Urinary bladder (tissue), 4 donors: ENCODE data around the gene MORC2. TPM values are rescaled to one million over a fixed set of nuclear protein-coding genes. Genes with fewer than 3 reads are reported as not detected.

Experiments
- DNase-seq: peaks from one replicate; pipeline ENCODE4 v3.0.0-alpha.2; 2015; ENCODE audit errors: extremely low spot score
- H3K27ac ChIP-seq: one replicate; pipeline ENCODE4 v1.5.1; 2013; ENCODE audit warnings: low read depth, mild to moderate bottlenecking, moderate library complexity
- H3K36me3 ChIP-seq: one replicate; pipeline ENCODE4 v1.6.1; 2013; ENCODE audit warnings: mild to moderate bottlenecking, moderate library complexity; ENCODE audit not compliant: insufficient read depth
- H3K4me1 ChIP-seq: one replicate; pipeline ENCODE4 v1.6.1; 2013; ENCODE audit warnings: mild to moderate bottlenecking, moderate library complexity; ENCODE audit not compliant: insufficient read depth
- H3K4me3 ChIP-seq: one replicate; pipeline ENCODE4 v1.5.1; 2013; ENCODE audit warnings: low read depth, low read length
- WGBS: extraction: QIAGEN DNeasy Blood & Tissue Kit; methylation state at CpG from one replicate; pipeline ENCODE4 v1.1.7; 2013; 5-methylcytosine and 5-hydroxymethylcytosine counted together
- polyA plus RNA-seq: library from polyadenylated mRNA; stranded (reverse); fragments of 200-250 nt; gene quantifications from one replicate; pipeline ENCODE4 v1.2.3, GENCODE V29; 2013
- total RNA-seq: library from RNA; depleted of rRNA; stranded (reverse); fragments of >200 nt; gene quantifications from one replicate; pipeline ENCODE4 v1.2.3, GENCODE V29; 2014
- donor health status: healthy with polysubstance abuse.
- donor health status: healthy.

Gene MORC2
- total and polyA plus RNA-seq, 2 donors, result 18.1 to 21.7 TPM

- Histone ChIP-seq H3K36me3 (no peaks in the 10 kb centered on the region), H3K27ac (no peak overlapping the region), H3K4me1 (no peaks in the 10 kb centered on the region), H3K4me3 (no peak overlapping the region)
- 95% methylated on average over 7 of the region's 7 CpGs for WGBS
- no peak for DNase-seq
Observed at GRCh38 chr22:30883586-30884145, 84.9 kb downstream of the MORC2 start.

DNA sequence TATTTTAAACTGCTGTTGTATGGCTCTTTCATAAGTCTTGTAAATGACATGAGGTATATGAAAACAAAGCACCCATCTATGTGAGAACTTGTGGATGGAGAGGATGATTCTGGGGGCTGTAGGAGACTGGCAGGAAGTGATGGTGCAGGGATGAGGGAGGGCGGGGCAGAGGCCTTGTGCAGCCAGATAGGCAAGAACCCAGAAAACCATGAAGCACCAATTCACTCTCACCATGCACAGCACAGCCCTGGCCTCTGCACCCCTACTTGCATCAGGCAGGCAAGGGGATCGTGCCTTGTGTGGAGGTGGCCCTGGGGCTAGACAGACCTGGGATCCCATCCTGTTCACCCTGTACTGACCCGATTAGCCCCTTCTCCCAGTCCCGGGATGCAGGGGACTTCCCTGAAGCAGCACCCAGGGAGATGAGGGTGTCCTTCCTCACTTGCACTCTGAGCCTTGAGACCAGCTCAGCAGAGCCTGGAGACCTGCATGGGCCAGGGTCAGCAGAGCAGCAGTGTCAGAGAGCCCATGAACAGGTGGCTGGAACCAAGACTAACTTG lies 85.5 kb downstream of the MORC2 start:
- Histone ChIP-seq H3K4me1 (no peaks in the 10 kb centered on the region), H3K27ac (no peak overlapping the region), H3K36me3 (no peaks in the 10 kb centered on the region), H3K4me3 (no peak overlapping the region)
- DNase-seq, result no peak
- WGBS, result 94% methylated on average over 4 of the region's 4 CpGs

DNA sequence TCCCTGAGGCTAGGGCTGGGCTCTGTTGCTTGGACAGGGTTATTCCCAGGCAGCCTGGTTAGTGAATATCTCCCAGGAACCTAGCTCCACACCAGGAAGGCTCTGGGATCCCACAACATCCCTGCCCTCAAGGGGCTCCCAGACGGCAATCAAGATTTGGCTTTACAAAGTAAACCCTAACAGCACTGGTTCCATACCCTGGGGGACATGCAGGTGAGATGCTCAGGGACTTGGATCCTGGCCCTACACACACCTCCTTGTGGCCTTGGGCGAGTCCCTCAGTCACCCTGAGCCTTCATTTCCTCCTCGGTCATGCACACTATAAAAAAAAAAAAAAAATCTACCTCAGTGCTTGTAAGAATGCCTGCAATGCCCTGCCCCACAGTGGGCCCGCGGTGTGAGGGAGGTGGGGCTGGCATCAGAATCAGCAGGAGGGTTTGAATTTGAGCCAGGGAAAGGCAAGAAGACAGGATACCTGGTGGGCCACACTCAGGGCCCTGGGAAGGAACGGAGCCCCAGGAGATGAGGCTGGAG lies 86.3 kb downstream of the MORC2 start:
- H3K4me1 ChIP-seq, result no peaks in the 10 kb centered on the region
- H3K4me3 ChIP-seq, result no peak overlapping the region
- no peak for DNase-seq
- H3K27ac ChIP-seq, result no peak overlapping the region
- 86% methylated on average over 6 of the region's 6 CpGs for WGBS
- no peaks in the 10 kb centered on the region for H3K36me3 ChIP-seq

DNA sequence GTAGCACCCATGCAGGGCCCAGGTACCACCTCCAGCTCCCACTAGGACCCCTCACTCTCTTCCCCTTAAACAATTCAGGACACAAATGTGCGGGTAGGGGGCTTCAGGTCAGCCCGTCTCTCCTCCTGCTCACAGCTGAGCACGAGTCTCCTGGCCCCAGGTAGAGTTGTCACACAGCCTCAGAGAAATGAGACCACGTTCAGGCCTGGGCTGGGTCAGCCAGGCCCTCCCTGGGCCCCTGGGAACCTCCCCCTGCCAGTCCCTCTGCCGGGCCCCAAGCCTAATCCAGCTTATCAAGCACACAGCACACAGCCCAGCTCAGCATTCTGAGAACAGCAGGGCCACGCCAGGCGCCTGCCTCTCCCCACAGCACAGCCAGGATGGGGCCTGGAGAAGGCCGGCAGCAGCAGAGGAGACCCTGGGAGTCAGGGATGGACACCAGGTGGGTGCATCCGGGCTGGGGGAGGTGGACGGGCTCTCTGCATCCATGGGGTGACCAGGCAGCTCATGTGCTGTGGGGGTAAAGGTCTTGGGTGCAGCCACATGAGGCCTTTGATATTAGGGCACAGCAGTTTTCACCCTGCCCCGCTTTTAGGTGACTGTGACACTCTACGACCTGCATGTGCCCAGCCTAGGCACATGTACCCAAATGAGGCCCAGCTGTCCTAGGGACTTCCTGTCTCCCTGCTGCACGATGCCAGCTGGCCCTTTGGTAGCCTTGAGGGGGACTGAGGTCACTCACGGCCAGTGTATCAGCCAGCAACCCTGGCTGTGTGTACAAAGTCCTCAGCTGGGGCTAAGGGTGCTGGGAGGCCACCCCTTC lies 87.0 kb downstream of the MORC2 start:
- H3K4me1 ChIP-seq, result no peaks in the 10 kb centered on the region
- H3K36me3 ChIP-seq, result no peaks in the 10 kb centered on the region
- 61% methylated on average over 14 of the region's 14 CpGs for WGBS
- H3K4me3 ChIP-seq, result no peak overlapping the region
- DNase-seq, result no peak
- H3K27ac ChIP-seq, result no peak overlapping the region

DNA sequence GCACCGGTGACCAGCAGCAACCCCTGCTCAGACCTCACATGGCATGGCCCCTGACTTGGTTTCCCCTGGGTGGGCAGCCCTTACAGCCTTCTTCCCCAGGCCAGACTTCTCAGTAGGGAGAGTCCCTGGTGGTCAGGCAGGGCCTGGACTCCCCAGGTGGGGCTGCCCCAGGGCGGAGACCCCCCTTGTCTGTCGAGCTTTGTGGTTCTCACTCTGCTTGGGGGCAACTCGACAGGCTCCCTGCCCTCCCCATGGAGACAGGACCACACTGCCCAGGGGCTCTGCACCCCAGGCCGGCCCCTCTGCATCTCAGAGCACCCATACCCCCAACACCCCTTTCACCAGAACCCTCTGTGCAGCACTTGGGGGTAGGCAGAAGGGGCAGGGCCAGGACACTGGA lies 87.7 kb downstream of the MORC2 start:
- H3K27ac ChIP-seq, result no peak overlapping the region
- no peaks in the 10 kb centered on the region for H3K4me1 ChIP-seq
- 95% methylated on average over 5 of the region's 5 CpGs for whole genome bisulfite sequencing
- no peak overlapping the region for H3K4me3 ChIP-seq
- H3K36me3 ChIP-seq, result no peaks in the 10 kb centered on the region
- no peak for DNase-seq

- Histone ChIP-seq H3K27ac (no peak overlapping the region), H3K4me1 (no peaks in the 10 kb centered on the region), H3K4me3 (no peak overlapping the region), H3K36me3 (no peaks in the 10 kb centered on the region)
- DNase-seq, result no peak
- 96% methylated on average over 8 of the region's 8 CpGs for WGBS
Observed at GRCh38 chr22:30880181-30880601, 88.4 kb downstream of the MORC2 start.

- no peaks in the 10 kb centered on the region for H3K36me3 ChIP-seq
- no peak overlapping the region for H3K4me3 ChIP-seq
- H3K27ac ChIP-seq, result no peak overlapping the region
- 63% methylated on average over 8 of the region's 8 CpGs for WGBS
- no peaks in the 10 kb centered on the region for H3K4me1 ChIP-seq
- no peak for DNase-seq
Observed at GRCh38 chr22:30879415-30879797, 89.2 kb downstream of the MORC2 start.

DNA sequence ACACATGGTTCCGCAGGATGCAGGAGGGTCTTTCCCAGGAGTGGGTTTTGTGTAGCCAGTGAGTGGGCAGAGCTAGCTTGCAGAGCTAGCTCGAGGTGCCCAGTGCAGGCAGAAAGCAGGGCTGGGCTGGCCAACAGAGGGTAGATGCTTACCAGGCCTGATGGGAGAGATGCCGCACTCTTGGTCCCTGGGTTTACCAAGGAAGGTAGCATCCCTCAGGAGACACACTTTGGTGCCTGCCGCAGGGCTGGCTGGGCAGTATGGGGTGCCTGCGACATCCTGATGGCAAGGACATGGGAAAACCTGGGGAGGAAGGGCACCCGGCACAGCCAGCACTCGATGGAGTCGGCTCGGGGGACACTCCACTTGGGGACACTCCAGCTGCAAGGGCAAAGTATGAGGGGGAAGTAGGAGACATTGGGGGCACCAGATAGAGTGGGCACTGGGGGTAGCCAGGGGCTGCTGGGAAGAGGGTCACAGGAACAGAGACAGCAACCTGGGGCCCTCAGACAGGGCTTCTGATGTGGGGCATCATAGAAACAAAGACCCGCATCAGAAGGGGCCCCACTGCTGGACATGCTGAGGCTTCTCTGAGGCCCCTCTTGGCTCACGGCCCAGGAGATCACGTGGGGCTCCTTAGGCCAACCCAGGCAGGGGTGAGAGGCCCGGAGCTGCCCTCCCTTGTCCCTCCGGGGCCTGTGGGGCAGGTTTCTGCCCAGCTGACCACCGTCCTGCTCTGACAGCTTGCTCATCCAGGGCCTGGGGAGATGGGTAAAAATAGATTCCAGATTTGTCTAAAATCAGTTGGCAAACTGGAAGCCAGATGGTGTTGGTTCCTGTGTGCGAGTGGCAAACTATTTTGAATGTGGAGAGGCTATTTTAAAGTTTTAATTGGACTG lies 89.8 kb downstream of the MORC2 start:
- no peak for DNase-seq

DNA sequence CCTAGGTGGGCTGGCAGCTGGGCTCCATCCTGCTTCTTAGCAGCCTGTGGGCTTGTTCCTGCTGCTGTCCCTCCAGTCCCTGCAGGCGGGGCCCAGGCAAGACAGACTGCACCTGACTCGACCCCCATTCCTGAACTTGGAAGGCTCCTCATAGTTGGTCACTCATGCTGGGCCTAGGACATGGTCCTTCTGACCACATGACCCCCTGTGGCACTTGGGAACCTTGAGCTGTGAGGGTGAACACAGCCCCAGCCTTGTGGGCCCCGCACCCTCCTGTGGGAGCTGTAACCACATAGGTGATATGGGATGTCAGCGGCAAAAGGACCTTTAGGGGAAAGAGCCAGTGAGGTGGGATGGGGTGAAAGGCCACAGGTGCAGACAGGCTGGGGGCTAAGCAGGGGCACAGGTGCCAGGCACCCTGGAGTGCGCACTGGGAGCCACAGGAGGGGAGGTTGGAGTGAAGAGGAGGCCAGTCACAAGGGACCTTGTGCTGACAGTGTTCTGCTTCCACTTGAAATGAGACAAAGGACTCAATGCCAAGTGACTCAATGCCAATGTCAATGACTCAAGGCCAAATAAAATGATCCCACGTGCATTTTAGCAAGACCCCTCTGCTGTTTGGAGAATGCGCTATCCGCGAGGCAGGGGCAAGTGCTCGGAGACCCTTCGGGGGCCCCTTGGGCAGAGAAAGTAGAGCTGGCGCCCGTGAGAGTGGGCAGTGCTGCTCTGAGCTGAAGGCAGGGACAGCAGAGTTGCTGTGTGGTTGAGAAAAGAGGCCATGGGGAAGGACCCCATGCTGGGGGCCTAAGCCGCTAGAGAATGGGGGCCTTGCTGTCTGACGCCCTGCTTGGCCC lies 90.7 kb downstream of the MORC2 start:
- DNase-seq, result no peak

More for the DNA sequence above, 89.8 kb downstream of the MORC2 start:
- no peak overlapping the region for H3K4me3 ChIP-seq
- H3K36me3 ChIP-seq, result no peaks in the 10 kb centered on the region
- H3K27ac ChIP-seq, result no peak overlapping the region
- H3K4me1 ChIP-seq, result no peaks in the 10 kb centered on the region
- 67% methylated on average over 16 of the region's 16 CpGs for WGBS

DNA sequence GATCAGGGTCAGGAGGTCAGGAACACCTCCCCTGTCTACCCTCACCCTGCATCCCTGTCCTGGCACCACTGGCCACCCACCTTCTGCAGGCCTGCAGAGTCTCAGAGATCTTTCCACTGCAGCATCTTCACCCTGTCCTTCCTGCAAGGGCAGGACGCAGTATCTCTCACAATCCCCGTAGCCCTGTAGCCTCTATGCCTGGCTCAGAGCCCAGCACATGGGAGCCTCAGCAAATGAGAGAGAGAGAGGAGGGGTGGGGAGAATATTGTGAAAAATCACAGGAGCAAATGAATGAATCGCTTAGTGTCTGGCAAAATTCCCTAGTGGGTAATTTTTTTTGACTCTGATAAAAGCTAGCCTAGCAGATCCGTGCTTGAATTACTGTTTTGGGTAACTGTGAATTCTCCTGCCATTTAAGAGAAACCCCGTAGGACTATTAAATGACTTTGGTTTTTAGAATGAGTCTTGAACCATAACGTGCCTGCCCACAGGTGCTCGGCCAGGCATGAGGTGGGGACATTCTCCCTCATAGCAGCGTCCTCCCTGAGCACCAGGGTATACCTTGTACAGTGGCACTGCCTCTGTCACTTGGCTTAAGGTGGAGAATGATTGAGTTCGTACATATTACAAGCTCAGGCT lies 91.5 kb downstream of the MORC2 start:
- no peak overlapping the region for H3K4me3 ChIP-seq
- DNase-seq, result peak; percentile 62
- WGBS, result 33% methylated on average over 9 of the region's 9 CpGs
- H3K27ac ChIP-seq, result no peak overlapping the region
- H3K4me1 ChIP-seq, result no peaks in the 10 kb centered on the region
- H3K36me3 ChIP-seq, result no peaks in the 10 kb centered on the region

More for the DNA sequence above, 90.7 kb downstream of the MORC2 start:
- WGBS, result 89% methylated on average over 15 of the region's 15 CpGs
- H3K36me3 ChIP-seq, result no peaks in the 10 kb centered on the region
- no peak overlapping the region for H3K4me3 ChIP-seq
- H3K4me1 ChIP-seq, result no peaks in the 10 kb centered on the region
- H3K27ac ChIP-seq, result no peak overlapping the region

DNA sequence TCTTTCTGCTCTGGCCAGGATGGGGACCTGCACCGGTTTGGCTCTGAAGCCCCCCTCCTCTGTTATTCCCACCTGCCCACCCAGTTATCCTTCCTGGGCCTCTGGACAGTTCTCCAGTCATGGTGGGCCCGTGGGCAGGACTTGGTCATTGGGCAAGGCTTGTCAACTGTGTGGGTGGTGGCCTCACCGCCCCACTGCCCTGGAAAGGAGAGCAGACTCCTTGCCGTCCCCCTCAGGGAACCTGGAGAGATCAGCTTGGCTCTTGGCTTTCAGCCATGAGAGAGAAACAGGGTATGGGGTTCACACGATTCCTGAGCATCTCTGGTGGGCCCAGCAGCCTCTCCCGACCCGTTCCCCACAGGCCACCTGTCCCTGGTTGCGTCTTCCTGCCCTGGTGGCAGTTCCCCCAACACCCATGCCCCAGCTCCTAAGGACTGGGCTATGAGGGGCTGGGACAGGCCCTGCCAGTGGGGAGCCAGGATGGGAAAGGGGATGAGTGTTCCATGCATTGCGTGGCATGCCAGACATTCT lies 92.3 kb downstream of the MORC2 start:
- Histone ChIP-seq H3K27ac (no peak overlapping the region), H3K4me1 (no peaks in the 10 kb centered on the region), H3K36me3 (no peaks in the 10 kb centered on the region), H3K4me3 (no peak overlapping the region)
- no peak for DNase-seq
- 91% methylated on average over 9 of the region's 9 CpGs for WGBS
